ENCODE measurements around the gene GOLGA6L2. TPM values are rescaled to one million over a fixed set of nuclear protein-coding genes. Genes with fewer than 3 reads are reported as not detected.

GOLGA6L2 gene
- total RNA-seq, 1 donor from 2014 or later, result not detected

DNA sequence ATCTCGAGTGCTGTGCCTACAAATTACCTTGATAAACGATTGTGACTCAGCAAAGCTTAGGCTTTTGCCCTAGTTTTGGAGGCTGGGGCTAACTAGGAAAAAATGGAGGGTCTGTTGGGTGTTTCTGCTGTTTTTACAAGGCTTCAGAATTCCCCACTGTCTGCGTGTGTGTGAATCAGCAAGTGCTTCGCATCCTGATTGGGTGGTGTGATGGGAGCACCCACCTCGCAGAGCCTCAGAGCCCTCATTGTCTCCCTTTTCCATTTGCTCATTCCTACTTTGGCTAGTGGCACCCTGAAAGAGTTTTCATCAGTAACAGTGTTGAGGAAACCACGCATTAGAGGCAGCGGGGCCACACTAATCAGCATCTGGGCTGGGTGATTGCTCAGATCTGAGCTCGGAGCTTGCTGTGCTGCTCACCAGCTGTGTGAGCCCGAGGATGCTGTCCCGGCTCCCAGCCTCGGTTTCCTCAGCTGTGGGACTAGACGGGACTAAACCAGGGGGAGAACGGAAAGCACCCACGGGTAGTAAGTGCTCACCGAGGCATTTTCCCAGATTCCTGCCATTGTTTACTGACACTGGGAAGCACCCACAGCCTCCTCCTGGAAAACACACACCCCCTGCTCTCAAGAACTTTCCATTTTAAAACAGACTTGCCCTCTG lies 51.9 kb downstream of the GOLGA6L2 start:
- no peaks in the 10 kb centered on the region for H3K27me3 ChIP-seq (ENCODE audit: control insufficient read depth in 3 of 3, insufficient read depth in 3 of 3, low read length in 3 of 3)
- no peaks in the 10 kb centered on the region for H3K36me3 ChIP-seq (ENCODE audit: control insufficient read depth in 3 of 3, insufficient read depth in 3 of 3, low read length in 3 of 3)
- peaks cover 0 to 2% (median 0%) of the 10 kb centered on the region in 3 donors for H3K9me3 ChIP-seq (ENCODE audit: control insufficient read depth in 3 of 3, low read length in 3 of 3)
- H3K27ac ChIP-seq (ENCODE audit: low read depth, low read length), result no peak overlapping the region
- H3K4me1 ChIP-seq (ENCODE audit: control insufficient read depth in 3 of 3, insufficient read depth in 3 of 3, low read length in 3 of 3), result no peaks in the 10 kb centered on the region
- no peak overlapping the region for H3K9ac ChIP-seq (ENCODE audit: low read depth in 1 of 3, low read length in 3 of 3)
- no peak overlapping the region for H3K4me3 ChIP-seq (ENCODE audit: low read length in 3 of 3)

Other genes with a start within 250 kb of the GOLGA6L2 start
- not detected for gene GOLGA6L26, start 113.0 kb downstream of the GOLGA6L2 start, total RNA-seq
- not detected for gene GOLGA8S, start 92.5 kb downstream of the GOLGA6L2 start, total RNA-seq
- 1.6 TPM for gene MKRN3, start 118.4 kb upstream of the GOLGA6L2 start, total RNA-seq
- 9.9 TPM for gene MAGEL2, start 200.6 kb upstream of the GOLGA6L2 start, total RNA-seq
- 190 TPM for gene NDN, start 240.1 kb upstream of the GOLGA6L2 start, total RNA-seq